ENCODE data around the gene MED31. TPM values are rescaled to one million over a fixed set of nuclear protein-coding genes. Genes with fewer than 3 reads are reported as not detected.
"Not testable (repeated sequence)": the region's sequence is repeated elsewhere in the genome, so short reads cannot be mapped to it uniquely, and the experiment has no call there.

The MED31 gene
- total RNA-seq, 1 donor from 2014 or later, result 21.0 TPM

DNA sequence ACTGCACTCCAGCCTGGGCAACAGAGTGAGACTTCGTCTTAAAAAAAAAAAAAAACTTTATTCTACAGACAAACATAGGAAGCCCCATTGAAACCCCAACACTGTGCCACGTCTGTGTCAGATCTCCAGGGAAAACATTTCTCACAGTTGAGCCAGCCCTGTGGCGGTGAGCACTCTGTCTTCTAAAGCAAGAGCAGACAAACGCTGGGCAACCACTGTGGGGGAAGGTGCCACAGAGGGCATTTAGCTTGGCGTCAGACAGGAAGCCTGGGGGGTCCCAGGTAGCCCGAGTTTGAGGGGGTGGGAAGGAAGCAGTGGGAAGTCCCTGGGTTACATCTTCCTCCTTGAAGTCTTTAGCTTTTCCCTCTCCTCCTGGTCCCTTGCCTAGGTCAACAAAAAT is 16.1 kb upstream of the MED31 start:
- DNase-seq (ENCODE audit: low read depth), result no peak
- Histone ChIP-seq H3K27ac (ENCODE audit: low read depth, low read length) (no peak overlapping the region), H4K20me1 (ENCODE audit: insufficient read depth, low read length) (no peaks in the 10 kb centered on the region), H3K4me3 (ENCODE audit: insufficient read depth, low read depth, low read length) (no peak overlapping the region), H3K4me1 (ENCODE audit: insufficient read depth, low read length) (no peaks in the 10 kb centered on the region), H2AFZ (ENCODE audit: low read depth, low read length) (no peak overlapping the region), H3K79me2 (ENCODE audit: insufficient read depth, low read length) (no peaks in the 10 kb centered on the region), H3K4me2 (ENCODE audit: low read length) (no peak overlapping the region), H3K9ac (ENCODE audit: low read length) (no peak overlapping the region), H3K27me3 (ENCODE audit: insufficient read depth, low read length) (peaks cover 17% of the 10 kb centered on the region), H3K9me3 (ENCODE audit: insufficient read depth, low read depth, low read length) (no peaks in the 10 kb centered on the region), H3K36me3 (ENCODE audit: insufficient read depth, low read length) (no peaks in the 10 kb centered on the region)
- no peak for FAIRE-seq
- Mint-ChIP-seq H3K9me3 (ENCODE audit: unreplicated experiment) (peaks cover 2% of the 10 kb centered on the region), H3K27ac (ENCODE audit: unreplicated experiment) (no peak overlapping the region), H3K27me3 (ENCODE audit: low read depth, unreplicated experiment) (peaks cover 28% of the 10 kb centered on the region), H3K36me3 (ENCODE audit: low read depth, unreplicated experiment) (no peaks in the 10 kb centered on the region), H3K4me3 (ENCODE audit: unreplicated experiment) (no peak overlapping the region), H3K4me1 (ENCODE audit: low read depth, unreplicated experiment) (no peaks in the 10 kb centered on the region)
- no peak for TF ChIP-seq EZH2 (IDR thresholded peaks at IDR 0.05; ENCODE audit: insufficient read depth, low read length)
- TF ChIP-seq, protein P1, sequence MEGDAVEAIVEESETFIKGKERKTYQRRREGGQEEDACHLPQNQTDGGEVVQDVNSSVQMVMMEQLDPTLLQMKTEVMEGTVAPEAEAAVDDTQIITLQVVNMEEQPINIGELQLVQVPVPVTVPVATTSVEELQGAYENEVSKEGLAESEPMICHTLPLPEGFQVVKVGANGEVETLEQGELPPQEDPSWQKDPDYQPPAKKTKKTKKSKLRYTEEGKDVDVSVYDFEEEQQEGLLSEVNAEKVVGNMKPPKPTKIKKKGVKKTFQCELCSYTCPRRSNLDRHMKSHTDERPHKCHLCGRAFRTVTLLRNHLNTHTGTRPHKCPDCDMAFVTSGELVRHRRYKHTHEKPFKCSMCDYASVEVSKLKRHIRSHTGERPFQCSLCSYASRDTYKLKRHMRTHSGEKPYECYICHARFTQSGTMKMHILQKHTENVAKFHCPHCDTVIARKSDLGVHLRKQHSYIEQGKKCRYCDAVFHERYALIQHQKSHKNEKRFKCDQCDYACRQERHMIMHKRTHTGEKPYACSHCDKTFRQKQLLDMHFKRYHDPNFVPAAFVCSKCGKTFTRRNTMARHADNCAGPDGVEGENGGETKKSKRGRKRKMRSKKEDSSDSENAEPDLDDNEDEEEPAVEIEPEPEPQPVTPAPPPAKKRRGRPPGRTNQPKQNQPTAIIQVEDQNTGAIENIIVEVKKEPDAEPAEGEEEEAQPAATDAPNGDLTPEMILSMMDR (IDR thresholded peaks at IDR 0.05; ENCODE audit: insufficient read depth, low read depth, low read length), result no peak

DNA sequence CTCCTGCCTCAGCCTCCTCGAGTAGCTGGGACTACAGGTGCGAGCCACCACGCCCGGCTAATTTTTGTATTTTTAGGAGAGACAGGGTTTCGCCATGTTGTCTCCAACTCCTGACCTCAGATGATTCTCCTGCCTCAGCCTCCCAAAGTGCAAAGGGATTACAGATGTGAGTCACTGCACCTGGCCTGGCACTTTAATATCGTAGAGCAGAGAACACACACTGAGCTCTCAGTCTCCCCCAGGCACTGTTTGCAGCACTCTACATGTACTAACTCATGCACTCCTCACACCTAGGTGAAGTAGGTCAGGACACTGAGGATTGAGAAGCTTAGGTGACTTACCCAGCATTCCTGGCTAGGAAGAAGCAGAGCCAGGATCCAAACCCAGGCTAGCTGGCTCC is 15.2 kb upstream of the MED31 start:
- Histone ChIP-seq H3K9me3 (ENCODE audit: insufficient read depth, low read depth, low read length) (no peaks in the 10 kb centered on the region), H2AFZ (ENCODE audit: low read depth, low read length) (no peak overlapping the region), H3K4me3 (ENCODE audit: insufficient read depth, low read depth, low read length) (no peak overlapping the region), H3K4me2 (ENCODE audit: low read length) (no peak overlapping the region), H3K9ac (ENCODE audit: low read length) (no peak overlapping the region), H3K4me1 (ENCODE audit: insufficient read depth, low read length) (no peaks in the 10 kb centered on the region), H3K79me2 (ENCODE audit: insufficient read depth, low read length) (no peaks in the 10 kb centered on the region), H3K27me3 (ENCODE audit: insufficient read depth, low read length) (peaks cover 22% of the 10 kb centered on the region), H3K36me3 (ENCODE audit: insufficient read depth, low read length) (no peaks in the 10 kb centered on the region), H3K27ac (ENCODE audit: low read depth, low read length) (no peak overlapping the region), H4K20me1 (ENCODE audit: insufficient read depth, low read length) (no peaks in the 10 kb centered on the region)
- FAIRE-seq (no peak), DNase-seq (ENCODE audit: low read depth) (no peak)
- Mint-ChIP-seq H3K27me3 (ENCODE audit: low read depth, unreplicated experiment) (peaks cover 35% of the 10 kb centered on the region), H3K36me3 (ENCODE audit: low read depth, unreplicated experiment) (no peaks in the 10 kb centered on the region), H3K9me3 (ENCODE audit: unreplicated experiment) (peaks cover 2% of the 10 kb centered on the region), H3K27ac (ENCODE audit: unreplicated experiment) (no peak overlapping the region), H3K4me1 (ENCODE audit: low read depth, unreplicated experiment) (no peaks in the 10 kb centered on the region), H3K4me3 (ENCODE audit: unreplicated experiment) (no peak overlapping the region)
- TF ChIP-seq, protein P1 (IDR thresholded peaks at IDR 0.05; ENCODE audit: insufficient read depth, low read depth, low read length), result no peak
- no peak for TF ChIP-seq EZH2 (IDR thresholded peaks at IDR 0.05; ENCODE audit: insufficient read depth, low read length)

DNA sequence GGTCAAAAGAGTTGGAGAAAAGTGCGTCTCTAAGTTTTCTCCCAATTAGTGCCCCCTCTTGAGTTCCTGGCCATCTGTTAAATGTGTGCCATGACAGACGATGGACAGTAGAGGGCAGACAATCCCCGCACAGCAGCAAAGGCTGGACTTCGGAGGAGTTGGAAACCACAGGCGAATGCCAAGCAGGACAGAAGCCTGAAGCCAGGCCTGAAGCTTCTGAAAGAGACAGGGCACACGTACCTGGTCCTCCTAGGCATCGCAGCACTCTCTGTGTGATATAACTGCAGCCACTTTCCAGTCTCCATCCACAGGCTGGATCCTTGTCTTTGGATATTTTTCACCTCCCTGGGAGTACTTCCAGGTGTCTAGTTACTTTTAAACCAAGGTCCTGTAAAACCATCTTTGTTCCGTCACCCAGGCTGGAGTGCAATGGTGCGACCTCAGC is 14.7 kb upstream of the MED31 start:
- DNase-seq (ENCODE audit: low read depth) (peak; percentile 60), FAIRE-seq (peak; percentile 62)
- Mint-ChIP-seq H3K4me1 (ENCODE audit: low read depth, unreplicated experiment) (no peaks in the 10 kb centered on the region), H3K9me3 (ENCODE audit: unreplicated experiment) (peaks cover 2% of the 10 kb centered on the region), H3K4me3 (ENCODE audit: unreplicated experiment) (no peak overlapping the region), H3K27ac (ENCODE audit: unreplicated experiment) (no peak overlapping the region), H3K27me3 (ENCODE audit: low read depth, unreplicated experiment) (peaks cover 39% of the 10 kb centered on the region), H3K36me3 (ENCODE audit: low read depth, unreplicated experiment) (no peaks in the 10 kb centered on the region)
- peaks cover 26% of the 10 kb centered on the region for H3K27me3 ChIP-seq (ENCODE audit: insufficient read depth, low read length)
- H3K36me3 ChIP-seq (ENCODE audit: insufficient read depth, low read length), result no peaks in the 10 kb centered on the region
- no peak overlapping the region for H3K4me3 ChIP-seq (ENCODE audit: insufficient read depth, low read depth, low read length)
- no peak overlapping the region for H3K4me2 ChIP-seq (ENCODE audit: low read length)
- no peaks in the 10 kb centered on the region for H3K4me1 ChIP-seq (ENCODE audit: insufficient read depth, low read length)
- H3K27ac ChIP-seq (ENCODE audit: low read depth, low read length), result no peak overlapping the region
- H3K79me2 ChIP-seq (ENCODE audit: insufficient read depth, low read length), result no peaks in the 10 kb centered on the region
- TF ChIP-seq EZH2 (IDR thresholded peaks at IDR 0.05; ENCODE audit: insufficient read depth, low read length), result no peak
- TF ChIP-seq, protein P1 (IDR thresholded peaks at IDR 0.05; ENCODE audit: insufficient read depth, low read depth, low read length), result peak; percentile 94
- no peaks in the 10 kb centered on the region for H3K9me3 ChIP-seq (ENCODE audit: insufficient read depth, low read depth, low read length)
- no peak overlapping the region for H2AFZ ChIP-seq (ENCODE audit: low read depth, low read length)
- H3K9ac ChIP-seq (ENCODE audit: low read length), result no peak overlapping the region
- H4K20me1 ChIP-seq (ENCODE audit: insufficient read depth, low read length), result no peaks in the 10 kb centered on the region

DNA sequence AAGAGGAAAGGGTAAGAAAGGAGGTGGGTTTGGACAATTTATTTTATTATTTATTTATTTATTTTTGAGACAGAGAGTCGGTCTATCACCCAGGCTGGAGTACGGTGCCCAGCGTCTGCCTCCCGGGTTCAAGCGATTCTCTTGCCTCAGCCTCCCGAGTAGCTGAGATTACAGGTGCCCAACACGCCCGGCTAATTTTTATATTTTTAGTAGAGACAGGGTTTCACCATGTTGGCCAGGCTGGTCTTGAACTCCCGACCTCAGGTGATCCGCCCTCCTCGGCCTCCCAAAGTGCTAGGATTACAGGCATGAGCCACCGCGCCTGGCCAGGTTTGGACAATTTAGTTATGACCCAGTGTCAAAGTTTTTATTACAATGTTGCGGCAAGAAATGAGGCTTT is 11.8 kb upstream of the MED31 start:
- peaks cover 41% of the 10 kb centered on the region for H3K27me3 Mint-ChIP-seq (ENCODE audit: low read depth, unreplicated experiment)
- H3K36me3 Mint-ChIP-seq (ENCODE audit: low read depth, unreplicated experiment); H3K27ac Mint-ChIP-seq (ENCODE audit: unreplicated experiment); H3K4me2 ChIP-seq (ENCODE audit: low read length); H3K36me3 ChIP-seq (ENCODE audit: insufficient read depth, low read length); H3K4me3 Mint-ChIP-seq (ENCODE audit: unreplicated experiment); H3K9ac ChIP-seq (ENCODE audit: low read length); H3K9me3 Mint-ChIP-seq (ENCODE audit: unreplicated experiment); DNase-seq (ENCODE audit: low read depth); H3K79me2 ChIP-seq (ENCODE audit: insufficient read depth, low read length); H3K4me1 ChIP-seq (ENCODE audit: insufficient read depth, low read length); H2AFZ ChIP-seq (ENCODE audit: low read depth, low read length); H4K20me1 ChIP-seq (ENCODE audit: insufficient read depth, low read length); H3K4me1 Mint-ChIP-seq (ENCODE audit: low read depth, unreplicated experiment); FAIRE-seq; H3K9me3 ChIP-seq (ENCODE audit: insufficient read depth, low read depth, low read length); H3K4me3 ChIP-seq (ENCODE audit: insufficient read depth, low read depth, low read length); H3K27ac ChIP-seq (ENCODE audit: low read depth, low read length): not testable (repeated sequence)
- H3K27me3 ChIP-seq (ENCODE audit: insufficient read depth, low read length), result peaks cover 21% of the 10 kb centered on the region

All from astrocyte (in vitro differentiated cells and primary cell).